Left lung (tissue), 10 donors: ENCODE data around the gene HSDL2. TPM values are rescaled to one million over a fixed set of nuclear protein-coding genes. Genes with fewer than 3 reads are reported as not detected.

ENCODE experiments used
- ATAC-seq: fragments of 200-7000 bp; cut with Tn5 transposase; one replicate; pipeline ENCODE4 v1.9.1; 2020; ENCODE audit warnings: moderate library complexity
- DNase-seq, 4 donors: peaks; one replicate each; pipeline ENCODE4 v3.0.0-alpha.2; 2013 to 2020
- H3K27ac ChIP-seq, 2 donors: fragments of 200-600 bp; sonication (generic) in 1 of 2; one replicate each; pipeline versions ENCODE4 v1.5.0 to v1.8.0; 2020 to 2021
- H3K27me3 ChIP-seq, 2 donors: fragments of 200-600 bp; sonication (generic) in 1 of 2; one replicate each; pipeline versions ENCODE4 v1.5.0 to v1.8.0; 2020 to 2021
- H3K36me3 ChIP-seq, 2 donors: fragments of 200-600 bp; sonication (generic) in 1 of 2; one replicate each; pipeline versions ENCODE4 v1.5.0 to v1.8.0; 2020 to 2021
- H3K4me1 ChIP-seq, 2 donors: fragments of 200-600 bp; one replicate each; pipeline ENCODE4 v1.8.0; 2021
- H3K4me3 ChIP-seq, 2 donors: fragments of 200-600 bp; sonication (generic) in 1 of 2; one replicate each; pipeline versions ENCODE4 v1.5.0 to v1.8.0; 2020 to 2021; ENCODE audit warnings: mild to moderate bottlenecking in 1 of 2
- H3K9me3 ChIP-seq, 2 donors: fragments of 200-600 bp; sonication (generic) in 1 of 2; one replicate each; pipeline versions ENCODE4 v1.5.0 to v1.8.0; 2020 to 2021
- CTCF ChIP-seq, 2 donors: fragments of 200-600 bp; sonication (generic) in 1 of 2; IDR thresholded peaks; one replicate each; pipeline versions ENCODE4 v1.5.0 to v1.8.0; 2021; ENCODE audit warnings: antibody characterized with exemption in 2 of 2
- intact Hi-C, 2 donors: fragments of 100-400 bp; cut with DNase I; formaldehyde crosslinking; loops; one replicate each; pipeline versions ENCODE4 v1.11.2 to v1.14.2; 2022
- polyA plus RNA-seq, 6 donors: library from polyadenylated mRNA; unstranded; fragments of 120-200 nt; gene quantifications; one replicate each; pipeline ENCODE4 v1.2.1, GENCODE V29; 2013; ENCODE audit not compliant: insufficient read length in 6 of 6
- total RNA-seq, 2 donors: library from RNA; stranded (reverse); fragmentation: NEBNext Ultra II Directional; extraction: Animal tissue kit (Norgen Biotek cat#: 25700); gene quantifications; one replicate each; pipeline ENCODE4 v1.2.1, GENCODE V29; 2021
- donor health status: DM: no; HTN: yes; CAD: no.
- donor health status: DM: no; HTN: no; CAD: no.

HSDL2 gene
- total and polyA plus RNA-seq, 8 donors = 40.3 to 77.9 (median 64.2) TPM

GRCh38 chr9:112422417-112423148 lies 42.7 kb downstream of the HSDL2 start:
- H3K9me3 ChIP-seq = no peaks in the 10 kb centered on the region
- no peak overlapping the region for H3K4me3 ChIP-seq
- peaks cover 0 to 27% of the 10 kb centered on the region in 2 donors for H3K36me3 ChIP-seq
- no peak for ATAC-seq
- H3K27me3 ChIP-seq = no peaks in the 10 kb centered on the region
- no peak for TF ChIP-seq CTCF (IDR thresholded peaks at IDR 0.05)
- H3K4me1 ChIP-seq = no peaks in the 10 kb centered on the region
- DNase-seq = no peak
- H3K27ac ChIP-seq = no peak overlapping the region
- intact Hi-C loops = no loop called here

- no peaks in the 10 kb centered on the region for H3K36me3 ChIP-seq
- H3K27me3 ChIP-seq = no peaks in the 10 kb centered on the region
- H3K9me3 ChIP-seq = no peaks in the 10 kb centered on the region
- no peak overlapping the region for H3K4me3 ChIP-seq
- no peak for DNase-seq
- no peak overlapping the region for H3K27ac ChIP-seq
- TF ChIP-seq CTCF (IDR thresholded peaks at IDR 0.05) = no peak
- intact Hi-C loops = no loop called here
- ATAC-seq = no peak
- H3K4me1 ChIP-seq = no peaks in the 10 kb centered on the region
Measured at GRCh38 chr9:112430006-112430522, 50.2 kb downstream of the HSDL2 start.

- H3K4me1 ChIP-seq = no peaks in the 10 kb centered on the region
- no peak overlapping the region for H3K27ac ChIP-seq
- TF ChIP-seq CTCF (IDR thresholded peaks at IDR 0.05) = no peak
- ATAC-seq (peak; percentile 57), DNase-seq (no peak)
- H3K27me3 ChIP-seq = no peaks in the 10 kb centered on the region
- no peaks in the 10 kb centered on the region for H3K9me3 ChIP-seq
- H3K36me3 ChIP-seq = peaks cover 0 to 5% of the 10 kb centered on the region in 2 donors
- intact Hi-C loops = no loop called here
- H3K4me3 ChIP-seq = no peak overlapping the region
Measured at GRCh38 chr9:112433499-112434392, 53.8 kb downstream of the HSDL2 start.

GRCh38 chr9:112434487-112434886 lies 54.6 kb downstream of the HSDL2 start:
- Histone ChIP-seq H3K9me3 (no peaks in the 10 kb centered on the region), H3K27me3 (no peaks in the 10 kb centered on the region), H3K36me3 (peaks cover 0 to 5% of the 10 kb centered on the region in 2 donors), H3K27ac (no peak overlapping the region), H3K4me1 (no peaks in the 10 kb centered on the region), H3K4me3 (no peak overlapping the region)
- DNase-seq (no peak), ATAC-seq (no peak)
- intact Hi-C loops = no loop called here
- TF ChIP-seq CTCF (IDR thresholded peaks at IDR 0.05) = no peak

- no peaks in the 10 kb centered on the region for H3K9me3 ChIP-seq
- ATAC-seq (no peak), DNase-seq (no peak)
- no peaks in the 10 kb centered on the region for H3K4me1 ChIP-seq
- H3K27ac ChIP-seq = no peak overlapping the region
- intact Hi-C loops = no loop called here
- H3K27me3 ChIP-seq = no peaks in the 10 kb centered on the region
- peaks cover 0 to 12% of the 10 kb centered on the region in 2 donors for H3K36me3 ChIP-seq
- no peak for TF ChIP-seq CTCF (IDR thresholded peaks at IDR 0.05)
- H3K4me3 ChIP-seq = no peak overlapping the region
Measured at GRCh38 chr9:112437406-112437805, 57.5 kb downstream of the HSDL2 start.
